GM18909 (cell line): ENCODE data around the gene DCP1B.
"Not testable (repeated sequence)": the region's sequence is repeated elsewhere in the genome, so short reads cannot be mapped to it uniquely, and the experiment has no call there.

Experiments used
- ATAC-seq: cut with Tn5 transposase; IDR thresholded peaks from one replicate; pipeline ENCODE4 v1.9.1; 2021; ENCODE audit warnings: mild to moderate bottlenecking; ENCODE audit not compliant: unreplicated experiment, poor library complexity

The DCP1B gene

GRCh38 chr12:1978078-1978862 lies 26.0 kb downstream of the DCP1B start:
- ATAC-seq: no peak

GRCh38 chr12:1977588-1977987 lies 26.7 kb downstream of the DCP1B start:
- ATAC-seq: no peak

GRCh38 chr12:1977109-1977508 lies 27.1 kb downstream of the DCP1B start:
- no peak for ATAC-seq

- no peak for ATAC-seq
Measured at GRCh38 chr12:1974812-1975211, 29.4 kb downstream of the DCP1B start.

GRCh38 chr12:1972856-1973317 lies 31.4 kb downstream of the DCP1B start:
- no peak for ATAC-seq

GRCh38 chr12:1972260-1972659 lies 32.0 kb downstream of the DCP1B start:
- ATAC-seq: no peak

- ATAC-seq: no peak
Measured at GRCh38 chr12:1970331-1970900, 33.8 kb downstream of the DCP1B start.

GRCh38 chr12:1966561-1967226 lies 37.6 kb downstream of the DCP1B start:
- ATAC-seq: no peak

GRCh38 chr12:1965916-1966315 lies 38.3 kb downstream of the DCP1B start:
- ATAC-seq: no peak

- ATAC-seq: no peak
Measured at GRCh38 chr12:1962051-1963020, 41.9 kb downstream of the DCP1B start.

GRCh38 chr12:1956716-1957115 lies 47.5 kb downstream of the DCP1B start:
- no peak for ATAC-seq

GRCh38 chr12:1949771-1950470 lies 54.3 kb downstream of the DCP1B start:
- no peak for ATAC-seq

- no peak for ATAC-seq
Measured at GRCh38 chr12:1948883-1949282, 55.4 kb downstream of the DCP1B start.

GRCh38 chr12:1947081-1947480 lies 57.2 kb downstream of the DCP1B start:
- no peak for ATAC-seq

- ATAC-seq: no peak
Measured at GRCh38 chr12:1946296-1946695, 58.0 kb downstream of the DCP1B start.

- ATAC-seq: not testable (repeated sequence)
Measured at GRCh38 chr12:1945502-1945901, 58.8 kb downstream of the DCP1B start.

- ATAC-seq: peak; percentile 53
Measured at GRCh38 chr12:1939801-1940607, 64.3 kb downstream of the DCP1B start.

GRCh38 chr12:1939331-1939730 lies 64.9 kb downstream of the DCP1B start:
- ATAC-seq: no peak
